Body of pancreas (tissue), 4 donors: Measurements from ENCODE around the gene CASP3.

Source experiments
- POLR2A ChIP-seq, 3 donors: fragments of 450-650 bp; IDR thresholded peaks; one replicate each; pipeline ENCODE4 v1.6.1; 2016; ENCODE audit warnings: antibody characterized with exemption in 3 of 3, mild to moderate bottlenecking in 2 of 3
- TF ChIP-seq, protein P1 (sequence below), 7 experiments: fragments of 450-650 bp in 4 of 7; fragments of 200-600 bp in 3 of 7; sonication (generic) in 3 of 7; IDR thresholded peaks; one replicate each; pipeline ENCODE4 v1.5.1; 2016 to 2019; ENCODE audit warnings: antibody characterized with exemption in 7 of 7

DNA sequence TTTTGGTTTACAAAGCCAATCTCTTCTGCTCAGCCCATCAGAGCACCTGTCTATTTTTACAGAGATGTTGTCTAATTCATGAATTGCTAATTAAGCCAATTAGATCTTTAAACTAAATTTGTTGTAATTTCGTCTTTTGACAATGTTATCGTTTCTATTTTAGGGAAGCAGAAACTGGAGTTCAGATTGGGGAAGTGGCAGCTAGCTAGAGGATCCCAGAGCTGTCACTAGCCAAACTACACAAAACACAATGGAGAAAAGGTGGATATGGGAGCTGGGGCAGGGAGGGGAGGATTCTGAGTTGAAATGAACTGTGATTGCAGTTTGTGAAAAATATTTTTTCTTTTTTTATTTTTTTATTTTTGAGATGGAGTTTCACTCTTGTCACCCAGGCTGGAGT, 35.8 kb downstream of the CASP3 start:
- TF ChIP-seq, protein P1, sequence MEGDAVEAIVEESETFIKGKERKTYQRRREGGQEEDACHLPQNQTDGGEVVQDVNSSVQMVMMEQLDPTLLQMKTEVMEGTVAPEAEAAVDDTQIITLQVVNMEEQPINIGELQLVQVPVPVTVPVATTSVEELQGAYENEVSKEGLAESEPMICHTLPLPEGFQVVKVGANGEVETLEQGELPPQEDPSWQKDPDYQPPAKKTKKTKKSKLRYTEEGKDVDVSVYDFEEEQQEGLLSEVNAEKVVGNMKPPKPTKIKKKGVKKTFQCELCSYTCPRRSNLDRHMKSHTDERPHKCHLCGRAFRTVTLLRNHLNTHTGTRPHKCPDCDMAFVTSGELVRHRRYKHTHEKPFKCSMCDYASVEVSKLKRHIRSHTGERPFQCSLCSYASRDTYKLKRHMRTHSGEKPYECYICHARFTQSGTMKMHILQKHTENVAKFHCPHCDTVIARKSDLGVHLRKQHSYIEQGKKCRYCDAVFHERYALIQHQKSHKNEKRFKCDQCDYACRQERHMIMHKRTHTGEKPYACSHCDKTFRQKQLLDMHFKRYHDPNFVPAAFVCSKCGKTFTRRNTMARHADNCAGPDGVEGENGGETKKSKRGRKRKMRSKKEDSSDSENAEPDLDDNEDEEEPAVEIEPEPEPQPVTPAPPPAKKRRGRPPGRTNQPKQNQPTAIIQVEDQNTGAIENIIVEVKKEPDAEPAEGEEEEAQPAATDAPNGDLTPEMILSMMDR (IDR thresholded peaks at IDR 0.05), result no peak
- no peak for TF ChIP-seq POLR2A (IDR thresholded peaks at IDR 0.05)
